ENCODE results near the gene RNPS1.

RNPS1 gene

GRCh38 chr16:2267913-2268666 is at the start of gene RNPS1:
Gene RNPS1, minus strand, starts transcription at chr16:2268126. Its CDS starts 3,483 bp downstream, at chr16:2264643.
- DNase-seq = peak; percentile 93

- DNase-seq = no peak
Measured at GRCh38 chr16:2317231-2318020, 49.5 kb upstream of the RNPS1 start.

GRCh38 chr16:2308089-2308962 is 40.4 kb upstream of the RNPS1 start:
- no peak for DNase-seq

GRCh38 chr16:2299915-2300192 is 31.9 kb upstream of the RNPS1 start:
- no peak for DNase-seq

GRCh38 chr16:2299121-2299914 is 31.4 kb upstream of the RNPS1 start:
- no peak for DNase-seq

- no peak for DNase-seq
Measured at GRCh38 chr16:2298621-2299020, 30.7 kb upstream of the RNPS1 start.

- no peak for DNase-seq
Measured at GRCh38 chr16:2297506-2297860, 29.6 kb upstream of the RNPS1 start.

GRCh38 chr16:2296661-2297505 is 29.0 kb upstream of the RNPS1 start:
- no peak for DNase-seq

GRCh38 chr16:2295056-2295798 is 27.3 kb upstream of the RNPS1 start:
- DNase-seq = no peak

GRCh38 chr16:2292221-2292620 is 24.3 kb upstream of the RNPS1 start:
- DNase-seq = no peak

GRCh38 chr16:2289282-2289681 is 21.4 kb upstream of the RNPS1 start:
- no peak for DNase-seq

GRCh38 chr16:2288726-2289125 is 20.8 kb upstream of the RNPS1 start:
- no peak for DNase-seq

GRCh38 chr16:2287916-2288547 is 20.1 kb upstream of the RNPS1 start:
- no peak for DNase-seq

- no peak for DNase-seq
Measured at GRCh38 chr16:2286550-2286949, 18.6 kb upstream of the RNPS1 start.

GRCh38 chr16:2285731-2286191 is 17.8 kb upstream of the RNPS1 start:
- no peak for DNase-seq

- no peak for DNase-seq
Measured at GRCh38 chr16:2284797-2285576, 17.1 kb upstream of the RNPS1 start.

- DNase-seq = no peak
Measured at GRCh38 chr16:2284001-2284770, 16.3 kb upstream of the RNPS1 start.

GRCh38 chr16:2282866-2283555 is 15.1 kb upstream of the RNPS1 start:
- DNase-seq = peak; percentile 69
